Astrocyte of the cerebellum (primary cell): Measurements from ENCODE around the gene DAAM1.

Experiments used
- DNase-seq: peaks from one replicate; pipeline ENCODE4 v3.0.0-alpha.2; 2011; ENCODE audit warnings: low read depth
- H3K4me3 ChIP-seq: 2 replicates; pipeline ENCODE4 v1.5.1; 2011; ENCODE audit warnings: mild to moderate bottlenecking, low read depth, low read length, moderate library complexity
- CTCF ChIP-seq: IDR thresholded peaks from 2 replicates; pipeline ENCODE4 v1.5.1; 2012; ENCODE audit warnings: low read length, low read depth, moderate library complexity, mild to moderate bottlenecking; ENCODE audit errors: missing control alignments
- in situ Hi-C: cut with HindIII; loops from 2 replicates; pipeline ENCODE4 v1.10.0; 2017; ENCODE audit warnings: low sequenced_read_pairs

DAAM1 gene

GRCh38 chr14:59246566-59246965 is 58.1 kb downstream of the DAAM1 start:
- no peak overlapping the region for H3K4me3 ChIP-seq
- in situ Hi-C loops = no loop called here
- no peak for TF ChIP-seq CTCF
- DNase-seq = no peak

GRCh38 chr14:59247801-59248584 is 59.5 kb downstream of the DAAM1 start:
- in situ Hi-C loops = no loop called here
- no peak for DNase-seq
- no peak overlapping the region for H3K4me3 ChIP-seq
- TF ChIP-seq CTCF = no peak

GRCh38 chr14:59249029-59249428 is 60.6 kb downstream of the DAAM1 start:
- no peak for TF ChIP-seq CTCF
- in situ Hi-C loops = no loop called here
- DNase-seq = no peak
- no peak overlapping the region for H3K4me3 ChIP-seq

- in situ Hi-C loops = no loop called here
- no peak overlapping the region for H3K4me3 ChIP-seq
- peak; percentile 77 for DNase-seq
- TF ChIP-seq CTCF = no peak
These were observed 63.6 kb downstream of the DAAM1 start for GRCh38 chr14:59251811-59252771.

- DNase-seq = no peak
- in situ Hi-C loops = no loop called here
- no peak for TF ChIP-seq CTCF
- H3K4me3 ChIP-seq = no peak overlapping the region
These were observed 64.5 kb downstream of the DAAM1 start for GRCh38 chr14:59252772-59253500.

- TF ChIP-seq CTCF = no peak
- DNase-seq = no peak
- in situ Hi-C loops = no loop called here
- H3K4me3 ChIP-seq = no peak overlapping the region
These were observed 65.1 kb downstream of the DAAM1 start for GRCh38 chr14:59253527-59253926.
